Mesothelial cell of epicardium (in vitro differentiated cells): ENCODE data around the gene CHD6. TPM values are rescaled to one million over a fixed set of nuclear protein-coding genes. Genes with fewer than 3 reads are reported as not detected.

Source experiments
- DNase-seq, 2 experiments: peaks; one replicate each; pipeline ENCODE4 v3.0.0; 2021; ENCODE audit warnings: low spot score in 2 of 2; ENCODE audit not compliant: unreplicated experiment in 2 of 2
- H3K27ac Mint-ChIP-seq: 2 replicates; pipeline ENCODE4 v1.8.0; 2021; ENCODE audit warnings: mixed read lengths
- H3K27me3 Mint-ChIP-seq: 2 replicates; pipeline ENCODE4 v1.8.0; 2021; ENCODE audit warnings: low read depth, mixed read lengths
- H3K36me3 Mint-ChIP-seq: 2 replicates; pipeline ENCODE4 v1.8.0; 2021; ENCODE audit warnings: mixed read lengths
- H3K4me1 Mint-ChIP-seq: 2 replicates; pipeline ENCODE4 v1.8.0; 2021; ENCODE audit warnings: mixed read lengths
- H3K4me3 Mint-ChIP-seq: 2 replicates; pipeline ENCODE4 v1.8.0; 2021; ENCODE audit warnings: mild to moderate bottlenecking, moderate library complexity, mixed read lengths
- H3K9me3 Mint-ChIP-seq: 2 replicates; pipeline ENCODE4 v1.8.0; 2021; ENCODE audit warnings: mixed read lengths
- total RNA-seq: library from RNA; stranded (reverse); gene quantifications from 3 replicates; pipeline ENCODE4 v1.2.1, GENCODE V29; 2021
- TF ChIP-seq, protein P1 (sequence below): fragments of 200-600 bp; sonication (generic); IDR thresholded peaks from one replicate; pipeline ENCODE4 v1.5.0; 2021; ENCODE audit warnings: antibody characterized with exemption; ENCODE audit not compliant: unreplicated experiment

Gene CHD6
- total RNA-seq, 1 donor from 2014 or later, result 107 TPM

DNA sequence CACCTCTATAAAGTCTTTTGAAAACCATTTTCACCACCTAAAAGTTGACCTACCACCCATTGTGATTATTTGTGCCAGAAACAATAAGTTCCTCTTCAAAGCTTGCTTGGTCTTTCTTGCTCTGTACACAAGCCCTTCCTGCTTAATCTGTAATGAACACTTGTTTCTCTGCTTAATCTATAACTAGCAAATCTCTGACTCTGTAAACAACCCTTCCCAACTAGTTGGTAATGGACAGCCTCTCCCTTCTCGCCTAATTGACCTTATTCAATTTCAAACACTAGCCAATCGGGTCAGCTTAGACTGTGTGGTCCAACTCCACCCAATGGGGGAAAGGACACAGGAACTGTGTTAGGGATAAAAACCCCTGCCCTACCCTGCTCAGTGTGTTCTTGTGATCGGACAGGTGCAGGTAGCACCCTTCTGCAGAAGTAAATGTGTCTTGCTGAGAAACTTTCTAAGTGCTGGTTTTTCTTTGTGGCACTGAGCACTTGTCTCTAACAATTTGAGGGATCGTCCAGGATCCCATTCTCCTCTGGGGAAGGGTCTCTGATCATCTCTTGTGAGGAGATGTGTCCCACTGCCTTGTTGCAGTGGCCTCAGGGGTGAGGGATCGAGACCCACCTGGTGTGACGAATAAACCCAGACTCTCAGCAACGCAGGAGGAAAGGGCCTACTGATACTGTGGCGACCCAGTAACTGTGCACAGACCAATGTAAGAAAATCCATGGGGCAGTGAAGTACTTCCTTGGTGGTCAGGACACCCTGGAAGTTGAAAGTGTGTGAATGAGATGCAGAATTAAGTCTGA lies 23.5 kb downstream of the CHD6 start:
- no peak for DNase-seq
- H3K27ac Mint-ChIP-seq, result no peak overlapping the region
- peaks cover 74% of the 10 kb centered on the region for H3K36me3 Mint-ChIP-seq

DNA sequence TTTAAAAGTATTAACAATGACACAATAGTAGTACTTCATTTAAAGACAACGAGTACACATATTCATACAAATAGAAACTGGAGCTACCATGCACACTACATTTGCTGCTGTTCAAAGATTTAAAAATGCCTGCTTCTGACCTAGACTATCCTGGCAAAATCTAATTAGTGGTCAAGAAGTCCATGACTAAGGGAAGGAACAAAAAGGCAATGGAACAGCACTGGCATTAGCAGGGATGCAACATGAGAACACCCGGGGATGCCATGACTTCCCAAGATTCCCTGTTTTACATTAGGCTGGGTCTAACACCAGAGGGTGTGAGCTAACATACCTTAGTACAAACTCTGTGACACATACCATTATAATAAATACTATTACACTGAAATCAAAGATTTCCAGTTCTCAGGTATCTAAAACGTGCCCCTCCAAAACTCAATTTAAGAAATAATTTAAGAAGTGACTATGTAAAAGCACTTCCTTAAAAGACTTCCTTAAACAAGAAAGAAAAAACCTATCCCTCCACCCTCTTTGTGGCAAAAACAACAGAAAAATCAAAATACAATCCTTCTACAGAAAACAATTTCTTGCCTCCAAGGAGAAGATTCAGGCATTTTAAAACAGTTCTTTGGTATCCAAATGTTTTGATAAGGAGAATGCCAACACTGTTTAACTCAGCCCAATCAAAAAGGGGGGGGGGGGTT lies 25.5 kb downstream of the CHD6 start:
- no peak overlapping the region for H3K27ac Mint-ChIP-seq
- no peak for DNase-seq
- H3K4me3 Mint-ChIP-seq, result no peak overlapping the region
- TF ChIP-seq, protein P1, sequence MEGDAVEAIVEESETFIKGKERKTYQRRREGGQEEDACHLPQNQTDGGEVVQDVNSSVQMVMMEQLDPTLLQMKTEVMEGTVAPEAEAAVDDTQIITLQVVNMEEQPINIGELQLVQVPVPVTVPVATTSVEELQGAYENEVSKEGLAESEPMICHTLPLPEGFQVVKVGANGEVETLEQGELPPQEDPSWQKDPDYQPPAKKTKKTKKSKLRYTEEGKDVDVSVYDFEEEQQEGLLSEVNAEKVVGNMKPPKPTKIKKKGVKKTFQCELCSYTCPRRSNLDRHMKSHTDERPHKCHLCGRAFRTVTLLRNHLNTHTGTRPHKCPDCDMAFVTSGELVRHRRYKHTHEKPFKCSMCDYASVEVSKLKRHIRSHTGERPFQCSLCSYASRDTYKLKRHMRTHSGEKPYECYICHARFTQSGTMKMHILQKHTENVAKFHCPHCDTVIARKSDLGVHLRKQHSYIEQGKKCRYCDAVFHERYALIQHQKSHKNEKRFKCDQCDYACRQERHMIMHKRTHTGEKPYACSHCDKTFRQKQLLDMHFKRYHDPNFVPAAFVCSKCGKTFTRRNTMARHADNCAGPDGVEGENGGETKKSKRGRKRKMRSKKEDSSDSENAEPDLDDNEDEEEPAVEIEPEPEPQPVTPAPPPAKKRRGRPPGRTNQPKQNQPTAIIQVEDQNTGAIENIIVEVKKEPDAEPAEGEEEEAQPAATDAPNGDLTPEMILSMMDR, result no peak
- H3K9me3 Mint-ChIP-seq, result peaks cover 49% of the 10 kb centered on the region
- no peaks in the 10 kb centered on the region for H3K27me3 Mint-ChIP-seq
- H3K4me1 Mint-ChIP-seq, result no peaks in the 10 kb centered on the region
- H3K36me3 Mint-ChIP-seq, result peaks cover 71% of the 10 kb centered on the region

More for the DNA sequence above, 23.5 kb downstream of the CHD6 start:
- H3K4me1 Mint-ChIP-seq, result no peaks in the 10 kb centered on the region
- TF ChIP-seq, protein P1, result no peak
- H3K9me3 Mint-ChIP-seq, result peaks cover 59% of the 10 kb centered on the region
- no peaks in the 10 kb centered on the region for H3K27me3 Mint-ChIP-seq
- H3K4me3 Mint-ChIP-seq, result no peak overlapping the region

DNA sequence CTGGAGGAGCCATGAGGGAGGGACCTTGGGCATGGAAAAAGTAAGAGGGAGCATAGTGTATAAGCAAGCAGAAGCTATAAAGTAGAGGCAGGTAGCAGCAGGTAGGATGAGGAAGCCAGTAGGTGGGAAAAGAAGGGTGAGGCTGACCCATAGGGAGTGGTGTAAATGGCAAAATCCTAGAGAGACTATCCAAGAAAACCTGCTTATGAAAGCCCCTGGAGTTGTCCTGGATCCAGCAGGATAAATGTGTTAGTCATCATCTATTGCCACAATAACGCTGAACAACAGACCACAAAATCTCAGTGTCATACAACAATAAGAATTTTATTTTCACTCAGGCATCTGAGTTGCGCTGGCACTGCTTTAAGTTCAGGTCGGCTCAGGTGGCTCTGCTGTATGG lies 30.2 kb downstream of the CHD6 start:
- H3K36me3 Mint-ChIP-seq, result peaks cover 66% of the 10 kb centered on the region
- H3K9me3 Mint-ChIP-seq, result peaks cover 49% of the 10 kb centered on the region
- H3K27ac Mint-ChIP-seq, result no peak overlapping the region
- TF ChIP-seq, protein P1, result no peak
- no peak for DNase-seq
- H3K27me3 Mint-ChIP-seq, result no peaks in the 10 kb centered on the region
- H3K4me3 Mint-ChIP-seq, result no peak overlapping the region
- no peaks in the 10 kb centered on the region for H3K4me1 Mint-ChIP-seq

- TF ChIP-seq, protein P1, result no peak
- peaks cover 53% of the 10 kb centered on the region for H3K9me3 Mint-ChIP-seq
- H3K27ac Mint-ChIP-seq, result no peak overlapping the region
- no peak for DNase-seq
- no peaks in the 10 kb centered on the region for H3K27me3 Mint-ChIP-seq
- H3K36me3 Mint-ChIP-seq, result peaks cover 70% of the 10 kb centered on the region
- no peaks in the 10 kb centered on the region for H3K4me1 Mint-ChIP-seq
- H3K4me3 Mint-ChIP-seq, result no peak overlapping the region
Measured at GRCh38 chr20:41587523-41587922, 30.7 kb downstream of the CHD6 start.

GRCh38 chr20:41586772-41587171 lies 31.4 kb downstream of the CHD6 start:
- H3K9me3 Mint-ChIP-seq, result peaks cover 56% of the 10 kb centered on the region
- H3K4me3 Mint-ChIP-seq, result no peak overlapping the region
- no peak for DNase-seq
- no peaks in the 10 kb centered on the region for H3K4me1 Mint-ChIP-seq
- H3K27me3 Mint-ChIP-seq, result no peaks in the 10 kb centered on the region
- H3K36me3 Mint-ChIP-seq, result peaks cover 72% of the 10 kb centered on the region
- H3K27ac Mint-ChIP-seq, result no peak overlapping the region
- TF ChIP-seq, protein P1, result no peak
